CMK (cell line): Measurements from ENCODE around the gene SMIM28.
"Not testable (repeated sequence)": the region's sequence is repeated elsewhere in the genome, so short reads cannot be mapped to it uniquely, and the experiment has no call there.

Source experiments
- DNase-seq: peaks from one replicate; pipeline ENCODE4 v3.0.0-alpha.2; 2010; ENCODE audit warnings: low read depth

Gene SMIM28

DNA sequence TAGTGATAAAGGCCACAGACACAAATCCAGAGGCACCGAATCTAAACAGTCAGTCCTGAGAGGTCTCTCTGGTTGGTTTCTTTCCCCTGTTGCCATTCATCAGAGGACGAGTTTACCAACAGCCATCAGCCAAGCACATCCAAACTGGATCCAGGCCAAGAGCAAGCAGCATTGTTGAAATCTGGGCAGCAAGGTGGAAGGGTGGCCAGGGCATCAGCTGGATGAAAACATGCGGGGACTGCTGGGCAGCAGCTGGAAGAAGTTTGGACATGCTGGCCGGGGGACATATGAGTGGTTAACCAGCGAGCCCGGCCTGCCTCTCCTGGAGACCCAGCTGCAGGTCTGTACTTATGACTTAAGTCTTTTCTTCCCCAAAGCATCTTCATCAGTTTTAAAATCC, at the start of gene SMIM28:
Gene SMIM28, plus strand, starts transcription at position 62 of the 400 bp plus-strand sequence. Its CDS starts 168 bp downstream, at position 230.
- no peak for DNase-seq

DNA sequence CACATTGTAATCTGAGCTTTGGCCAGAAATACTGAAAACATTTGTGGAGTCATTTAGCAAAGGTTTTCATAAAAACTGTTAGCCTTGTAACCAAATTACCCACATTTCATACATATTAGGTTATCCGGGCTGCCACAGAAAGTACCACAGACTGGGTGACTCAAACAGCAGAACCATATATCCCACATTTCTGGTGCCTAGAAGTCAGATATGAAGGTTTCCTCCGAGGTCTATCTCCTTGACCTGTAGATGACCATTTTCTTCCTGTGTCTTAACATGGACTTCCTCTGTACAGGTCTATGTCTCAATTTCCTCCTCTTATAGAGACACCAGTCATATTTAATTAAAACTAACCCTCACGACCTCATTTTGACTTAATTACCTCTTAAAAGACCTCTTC, 49.5 kb upstream of the SMIM28 start:
- no peak for DNase-seq

DNA sequence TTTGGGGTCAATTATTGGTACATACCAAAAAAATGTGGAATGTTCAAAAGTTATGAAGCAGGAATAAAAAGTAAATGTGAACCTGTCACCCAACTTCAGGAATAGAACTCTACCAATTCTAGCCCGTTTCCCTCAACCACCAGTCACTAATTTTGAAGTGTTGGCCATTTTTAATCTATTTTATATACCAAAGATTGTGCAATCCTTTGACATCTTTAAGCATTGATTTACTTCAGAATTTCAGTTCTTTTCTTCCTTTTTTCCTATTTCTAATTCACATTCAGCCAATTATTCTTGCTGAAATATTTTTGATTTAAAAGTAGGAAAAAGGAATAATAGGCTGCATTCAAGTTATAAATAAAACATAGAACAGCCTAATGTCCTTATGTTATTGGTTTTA, 46.9 kb upstream of the SMIM28 start:
- DNase-seq = no peak

DNA sequence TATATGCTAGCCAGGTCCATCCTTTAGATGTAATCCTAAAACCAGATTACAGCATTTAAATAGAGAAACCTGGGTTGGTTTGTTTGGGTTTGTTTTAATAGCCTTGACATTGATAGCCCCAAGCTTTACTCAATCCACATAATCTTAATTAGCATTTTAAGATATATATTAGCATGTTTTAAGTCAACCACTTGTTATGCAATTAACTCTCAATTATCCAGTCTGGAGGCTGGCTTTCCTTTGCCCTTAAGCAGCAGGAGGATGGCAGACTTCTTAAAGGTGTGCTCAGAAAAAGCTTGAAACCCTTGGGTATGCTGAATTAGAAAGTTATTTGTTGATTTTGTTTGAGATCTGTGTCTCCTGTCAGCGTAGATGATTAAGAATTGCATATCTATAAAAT, 46.3 kb upstream of the SMIM28 start:
- DNase-seq = no peak

DNA sequence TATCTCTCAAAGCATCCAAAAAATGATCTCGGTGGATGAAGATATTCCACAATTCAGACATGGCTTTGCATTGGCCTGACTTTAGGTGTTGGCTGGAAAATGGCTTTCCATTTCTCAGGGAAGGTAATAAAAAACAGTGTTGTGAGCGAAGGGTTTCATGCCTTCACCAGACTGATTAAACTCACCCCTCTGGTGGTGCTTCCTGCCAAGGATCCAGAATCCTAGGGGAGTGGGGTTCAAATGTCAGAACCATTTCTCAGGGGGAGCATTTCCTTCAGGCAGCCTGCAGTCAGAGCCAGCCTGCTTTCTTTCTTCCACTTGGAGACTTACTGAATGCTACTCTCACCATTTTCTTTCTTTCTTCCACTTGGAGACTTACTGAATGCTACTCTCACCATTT, 45.7 kb upstream of the SMIM28 start:
- DNase-seq = no peak

DNA sequence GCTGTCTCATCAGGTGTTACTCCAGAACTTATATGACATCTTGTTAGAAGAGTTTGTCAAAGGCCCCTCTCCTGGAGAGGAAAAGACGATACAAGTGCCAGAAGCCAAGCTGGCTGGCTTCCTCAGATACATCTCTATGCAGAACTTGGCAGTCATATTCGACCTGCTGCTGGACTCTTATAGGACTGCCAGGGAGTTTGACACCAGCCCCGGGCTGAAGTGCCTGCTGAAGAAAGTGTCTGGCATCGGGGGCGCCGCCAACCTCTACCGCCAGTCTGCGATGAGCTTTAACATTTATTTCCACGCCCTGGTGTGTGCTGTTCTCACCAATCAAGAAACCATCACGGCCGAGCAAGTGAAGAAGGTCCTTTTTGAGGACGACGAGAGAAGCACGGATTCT, 43.7 kb upstream of the SMIM28 start:
- no peak for DNase-seq

DNA sequence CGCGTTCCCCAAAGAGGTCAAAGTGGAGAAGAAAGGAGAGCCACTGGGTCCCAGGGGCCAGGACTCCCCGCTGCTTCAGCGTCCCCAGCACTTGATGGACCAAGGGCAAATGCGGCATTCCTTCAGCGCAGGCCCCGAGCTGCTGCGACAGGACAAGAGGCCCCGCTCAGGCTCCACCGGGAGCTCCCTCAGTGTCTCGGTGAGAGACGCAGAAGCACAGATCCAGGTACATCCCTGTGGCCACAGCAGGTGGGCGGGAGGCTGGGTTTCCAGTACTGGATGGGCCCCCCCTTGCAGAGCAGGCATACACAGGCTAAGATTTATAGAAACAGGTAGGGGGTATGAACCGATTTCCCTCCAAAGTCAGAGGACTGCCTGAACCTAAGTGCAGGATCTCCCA, 42.7 kb upstream of the SMIM28 start:
- DNase-seq = no peak

DNA sequence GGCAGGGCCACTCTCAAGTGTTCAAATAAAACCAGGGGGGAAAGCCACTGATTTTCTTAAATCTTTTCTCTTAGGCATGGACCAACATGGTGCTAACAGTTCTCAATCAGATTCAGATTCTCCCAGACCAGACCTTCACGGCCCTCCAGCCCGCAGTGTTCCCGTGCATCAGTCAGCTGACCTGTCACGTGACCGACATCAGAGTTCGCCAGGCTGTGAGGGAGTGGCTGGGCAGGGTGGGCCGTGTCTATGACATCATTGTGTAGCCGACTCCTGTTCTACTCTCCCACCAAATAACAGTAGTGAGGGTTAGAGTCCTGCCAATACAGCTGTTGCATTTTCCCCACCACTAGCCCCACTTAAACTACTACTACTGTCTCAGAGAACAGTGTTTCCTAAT, 41.5 kb upstream of the SMIM28 start:
- DNase-seq = no peak

DNA sequence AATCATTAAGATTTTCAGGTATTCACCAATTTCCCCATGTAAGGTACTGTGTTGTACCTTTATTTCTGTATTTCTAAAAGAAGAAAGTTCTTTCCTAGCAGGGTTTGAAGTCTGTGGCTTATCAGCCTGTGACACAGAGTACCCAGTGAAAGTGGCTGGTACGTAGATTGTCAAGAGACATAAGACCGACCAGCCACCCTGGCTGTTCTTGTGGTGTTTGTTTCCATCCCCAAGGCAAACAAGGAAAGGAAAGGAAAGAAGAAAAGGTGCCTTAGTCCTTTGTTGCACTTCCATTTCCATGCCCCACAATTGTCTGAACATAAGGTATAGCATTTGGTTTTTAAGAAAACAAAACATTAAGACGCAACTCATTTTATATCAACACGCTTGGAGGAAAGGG, 40.6 kb upstream of the SMIM28 start:
- DNase-seq = no peak

DNA sequence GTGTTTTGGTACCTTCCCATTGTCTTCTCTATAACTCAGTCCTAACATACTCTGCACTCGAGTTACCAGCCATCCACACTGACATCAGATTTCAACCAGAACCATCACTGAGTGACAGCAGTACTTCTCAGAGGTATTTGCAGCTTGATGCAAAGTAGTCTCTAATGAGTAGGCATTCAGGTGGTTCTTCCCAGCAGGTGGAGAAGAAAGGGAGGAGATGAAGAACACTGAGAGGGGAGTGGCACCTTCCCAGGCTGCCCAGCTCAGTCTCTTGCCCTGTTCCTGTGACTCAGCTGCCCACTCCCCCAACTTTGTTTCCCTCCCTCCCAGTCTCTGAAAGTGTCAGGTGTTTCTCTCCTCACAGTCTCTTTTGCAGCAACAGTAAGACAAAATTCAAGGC, 38.7 kb upstream of the SMIM28 start:
- no peak for DNase-seq

DNA sequence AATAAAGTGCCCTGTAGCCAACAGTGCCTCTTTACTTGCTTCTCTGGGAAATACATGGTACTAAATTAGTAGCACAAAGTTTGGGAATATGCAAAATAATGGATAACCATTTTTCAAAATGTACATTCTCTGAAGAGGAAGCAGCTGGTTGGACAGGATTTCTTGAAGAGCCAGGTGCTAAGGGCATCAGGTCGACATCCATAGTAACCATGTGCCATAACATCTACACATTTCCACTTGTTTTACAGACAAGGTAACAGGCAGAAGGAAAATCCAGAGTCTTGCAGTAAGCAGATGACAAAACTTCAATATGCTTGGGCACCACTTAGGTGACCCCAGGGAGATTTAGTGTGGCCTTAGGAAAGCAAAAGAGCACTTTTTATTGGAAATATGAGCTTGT, 36.5 kb upstream of the SMIM28 start:
- DNase-seq = no peak

DNA sequence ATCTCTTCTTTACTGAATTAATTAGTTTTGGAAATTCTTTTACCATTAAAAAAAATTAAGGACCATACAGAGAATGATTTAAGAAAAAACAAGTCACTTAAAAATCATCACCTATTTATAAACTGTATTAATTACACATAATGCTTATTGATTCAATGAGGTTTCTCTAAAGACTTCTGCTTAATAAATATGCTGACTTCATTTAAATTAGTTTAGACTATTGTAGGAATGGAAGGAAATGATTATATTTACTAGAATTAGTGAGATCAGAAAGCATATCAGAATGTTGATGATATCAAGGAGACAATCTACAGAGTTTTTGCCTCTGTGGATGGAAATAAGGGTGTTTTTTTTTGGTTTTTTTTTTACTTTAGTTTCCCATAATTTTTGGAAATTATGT, 34.6 kb upstream of the SMIM28 start:
- no peak for DNase-seq

DNA sequence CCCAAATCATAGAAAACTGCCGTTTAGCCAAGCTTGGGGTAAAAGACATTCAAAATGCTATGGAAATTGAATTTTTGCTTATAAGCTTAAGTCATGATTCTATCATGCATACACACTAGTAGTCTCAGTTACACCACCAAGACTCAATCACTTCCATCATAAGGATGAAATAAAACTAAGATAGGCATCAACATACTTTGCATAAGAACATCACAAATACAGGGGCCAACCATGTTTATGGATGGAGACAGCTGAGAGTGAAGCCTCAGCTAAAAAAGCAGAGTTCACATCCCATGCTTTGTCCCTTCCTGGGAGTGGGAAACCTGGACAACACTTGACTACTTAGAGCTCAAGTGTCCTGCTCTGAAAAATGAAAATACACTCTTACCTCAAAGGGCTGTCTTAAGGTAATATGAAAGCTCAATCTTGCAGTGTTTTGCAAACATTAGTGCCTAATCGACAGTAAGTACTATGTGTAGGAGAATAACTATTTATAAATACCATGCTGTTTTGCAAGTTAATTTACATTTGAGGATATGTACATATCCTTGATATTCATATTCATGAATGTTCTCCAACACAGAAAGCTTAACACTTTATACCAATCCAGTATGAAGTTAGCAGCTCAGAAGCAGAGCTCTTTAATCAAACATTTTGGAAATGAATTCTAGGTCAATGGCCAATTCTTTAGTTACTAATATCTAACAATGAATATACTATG, 32.0 kb upstream of the SMIM28 start:
- no peak for DNase-seq

DNA sequence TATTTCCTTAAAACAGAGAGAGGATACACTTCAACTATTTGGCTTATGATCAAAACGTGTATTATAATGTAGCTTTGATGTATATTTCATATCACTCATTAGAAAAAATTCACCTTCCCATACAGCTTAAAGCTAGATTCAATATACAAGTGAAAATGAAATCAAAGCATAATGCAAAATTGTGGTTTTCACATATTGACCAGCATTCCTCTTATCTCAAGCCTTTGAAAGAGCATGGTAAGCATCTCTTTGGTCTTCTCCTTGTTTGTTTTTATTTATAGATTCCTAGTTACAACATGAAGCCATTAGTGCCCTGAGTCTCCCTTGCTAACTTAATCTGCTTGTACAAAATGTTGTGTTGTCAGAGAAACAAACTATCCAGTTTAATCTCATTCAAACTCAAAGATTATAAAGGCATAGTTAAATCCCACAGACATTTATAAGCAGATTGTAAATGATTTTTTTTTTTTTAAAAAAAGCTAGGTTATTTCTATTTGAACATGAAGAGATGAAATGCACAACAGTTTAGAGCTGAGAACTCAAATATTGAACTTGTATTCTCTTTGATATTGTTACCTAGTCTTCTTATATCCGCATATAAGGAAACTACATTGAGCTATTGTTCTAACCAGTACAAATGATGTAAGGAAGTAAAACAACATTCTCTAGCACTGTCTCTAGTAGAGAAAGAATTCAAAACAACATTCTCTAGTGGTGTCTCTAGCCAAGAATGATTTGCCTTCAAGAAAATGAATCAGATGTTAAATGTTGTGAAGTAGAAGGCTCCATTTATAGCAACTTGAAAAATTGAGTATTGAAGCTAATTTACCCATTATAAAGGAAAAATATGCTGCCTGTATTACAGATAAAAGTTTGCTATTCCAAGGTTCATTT, 31.2 kb upstream of the SMIM28 start:
- no peak for DNase-seq

DNA sequence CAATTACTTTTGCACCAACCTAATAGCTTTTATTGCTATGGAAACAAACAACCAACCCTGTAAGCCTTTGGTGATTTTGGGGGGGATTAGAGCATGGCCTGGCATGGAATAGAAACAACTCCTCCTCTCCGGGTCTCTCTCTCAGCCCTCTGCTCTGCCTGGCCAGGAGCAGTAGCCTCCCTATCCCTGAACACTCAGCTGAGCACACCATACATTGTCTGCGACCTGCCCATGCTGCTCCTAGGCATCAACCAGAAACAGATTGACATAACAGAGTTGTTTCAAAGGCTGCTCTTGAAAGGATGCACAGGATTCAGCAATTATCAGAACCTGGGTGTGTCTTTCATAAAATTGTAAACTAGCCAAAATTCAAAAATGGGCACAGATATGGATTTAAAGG, 29.8 kb upstream of the SMIM28 start:
- no peak for DNase-seq

DNA sequence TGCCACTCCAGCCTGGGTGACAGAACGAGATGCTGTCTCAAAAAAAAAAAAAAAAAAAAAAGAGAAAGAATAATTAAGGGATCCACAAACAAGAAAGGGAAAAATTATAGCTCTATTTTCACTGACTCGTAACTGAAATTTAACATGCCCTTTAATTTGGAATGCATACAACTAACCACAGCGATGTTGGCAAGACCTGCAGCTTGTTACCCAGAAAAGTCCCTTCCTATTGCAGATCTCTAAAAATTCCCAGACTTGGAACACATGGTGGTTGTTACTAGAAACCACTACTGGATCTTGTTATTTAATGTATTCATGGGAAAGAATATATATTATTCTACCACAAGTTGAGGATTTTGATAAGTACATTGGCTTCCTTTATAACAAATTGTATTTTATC, 27.8 kb upstream of the SMIM28 start:
- DNase-seq = no peak

DNA sequence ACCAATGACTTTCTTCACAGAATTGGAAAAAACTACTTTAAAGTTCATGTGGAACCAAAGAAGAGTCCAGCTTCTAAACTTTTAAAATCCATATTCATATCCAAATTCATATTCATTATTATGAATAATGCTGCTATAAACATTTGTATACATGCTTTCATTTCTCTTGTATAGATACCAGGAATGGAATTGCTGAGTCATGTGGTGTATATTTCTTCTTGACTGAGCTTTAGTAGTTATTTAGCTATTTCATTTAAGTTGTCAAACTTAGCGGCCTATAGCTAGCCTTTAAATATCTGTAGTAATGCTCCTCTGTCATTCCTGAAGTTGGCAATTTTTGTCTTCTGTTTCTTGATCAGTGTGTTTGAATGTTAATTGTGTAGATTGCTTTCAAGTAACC, 19.8 kb upstream of the SMIM28 start:
- DNase-seq = no peak

DNA sequence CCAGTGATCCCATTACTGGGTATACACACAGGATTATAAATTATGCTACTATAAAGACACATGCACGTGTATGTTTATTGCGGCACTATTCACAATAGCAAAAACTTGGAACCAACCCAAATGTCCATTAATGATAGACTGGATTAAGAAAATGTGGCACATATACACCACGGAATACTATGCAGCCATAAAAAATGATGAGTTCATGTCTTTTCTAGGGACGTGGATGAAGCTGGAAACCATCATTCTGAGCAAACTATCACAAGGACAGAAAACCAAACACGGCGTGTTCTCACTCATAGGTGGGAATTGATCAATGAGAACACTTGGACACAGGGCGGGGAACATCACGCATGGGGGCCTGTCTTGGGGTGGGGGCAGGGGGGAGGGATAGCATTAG, 9.0 kb upstream of the SMIM28 start:
- DNase-seq = not testable (repeated sequence)

DNA sequence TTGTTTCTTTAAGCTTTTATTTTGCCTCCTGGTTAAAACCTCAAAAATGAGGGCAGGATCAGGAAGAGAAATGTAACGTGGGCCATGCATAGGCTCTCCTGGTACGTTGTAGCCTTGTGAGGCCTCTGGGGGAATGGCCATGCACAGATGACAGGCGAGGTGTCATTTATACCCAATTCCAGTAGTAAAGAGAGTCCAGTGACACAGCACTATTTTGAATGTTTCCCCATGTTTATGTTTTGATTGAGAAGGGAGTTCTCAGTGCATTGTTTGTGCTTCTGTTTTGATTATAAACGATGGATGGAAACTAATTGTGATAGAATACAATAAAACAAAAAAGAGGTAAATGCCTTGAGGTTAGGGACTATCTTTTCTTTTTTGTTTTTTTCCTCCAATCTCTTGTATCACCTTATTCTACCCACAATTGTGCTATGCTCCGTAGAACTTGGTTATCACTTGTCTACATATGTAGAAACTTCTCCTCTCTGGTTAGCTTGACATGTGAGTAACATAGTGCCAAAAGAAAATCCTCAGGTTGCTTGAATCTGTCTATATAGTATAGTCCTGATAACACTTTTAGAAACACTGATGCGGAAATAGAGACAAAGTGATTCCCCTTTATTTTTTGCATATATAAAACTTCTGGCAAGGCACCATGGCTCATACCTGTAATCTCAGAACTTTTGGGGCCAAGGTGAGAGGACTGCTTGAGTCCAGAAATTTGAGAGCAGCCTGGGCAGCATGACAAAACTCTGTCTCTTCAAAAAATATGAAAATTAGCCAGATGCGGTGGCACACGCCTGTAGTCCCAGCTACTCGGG, 6.9 kb upstream of the SMIM28 start:
- DNase-seq = no peak

DNA sequence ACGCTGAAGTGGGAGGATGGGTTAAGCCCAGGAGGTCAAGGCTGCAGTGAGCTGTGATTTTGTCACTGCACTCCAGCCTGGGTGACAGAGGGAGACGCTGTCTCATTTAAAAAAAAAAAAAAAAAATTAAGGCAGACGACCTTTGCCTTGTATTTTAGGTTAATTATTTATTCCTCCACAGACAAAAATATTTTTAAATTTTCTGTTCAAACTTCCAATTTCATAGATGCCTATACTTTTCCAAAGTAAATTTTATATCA, 6.3 kb upstream of the SMIM28 start:
- no peak for DNase-seq

DNA sequence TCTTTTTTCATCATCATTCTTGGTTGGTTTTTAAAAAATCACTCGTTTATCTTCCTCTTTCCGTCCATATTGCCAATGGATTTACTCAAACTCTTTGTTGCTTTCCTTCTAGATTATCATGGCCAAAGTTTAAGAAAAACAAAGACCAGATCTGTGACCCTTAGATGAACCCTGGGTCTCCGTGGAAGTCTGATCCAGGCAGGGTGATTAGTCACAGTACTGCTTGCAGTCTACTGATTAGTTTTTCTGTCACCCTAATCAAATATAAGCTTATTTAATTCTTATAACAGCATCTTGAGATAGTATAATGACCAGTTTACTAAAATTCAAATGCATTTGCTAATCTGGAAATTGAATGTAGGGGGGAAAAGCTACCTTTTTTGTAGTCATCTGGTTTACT, 6.0 kb upstream of the SMIM28 start:
- no peak for DNase-seq

DNA sequence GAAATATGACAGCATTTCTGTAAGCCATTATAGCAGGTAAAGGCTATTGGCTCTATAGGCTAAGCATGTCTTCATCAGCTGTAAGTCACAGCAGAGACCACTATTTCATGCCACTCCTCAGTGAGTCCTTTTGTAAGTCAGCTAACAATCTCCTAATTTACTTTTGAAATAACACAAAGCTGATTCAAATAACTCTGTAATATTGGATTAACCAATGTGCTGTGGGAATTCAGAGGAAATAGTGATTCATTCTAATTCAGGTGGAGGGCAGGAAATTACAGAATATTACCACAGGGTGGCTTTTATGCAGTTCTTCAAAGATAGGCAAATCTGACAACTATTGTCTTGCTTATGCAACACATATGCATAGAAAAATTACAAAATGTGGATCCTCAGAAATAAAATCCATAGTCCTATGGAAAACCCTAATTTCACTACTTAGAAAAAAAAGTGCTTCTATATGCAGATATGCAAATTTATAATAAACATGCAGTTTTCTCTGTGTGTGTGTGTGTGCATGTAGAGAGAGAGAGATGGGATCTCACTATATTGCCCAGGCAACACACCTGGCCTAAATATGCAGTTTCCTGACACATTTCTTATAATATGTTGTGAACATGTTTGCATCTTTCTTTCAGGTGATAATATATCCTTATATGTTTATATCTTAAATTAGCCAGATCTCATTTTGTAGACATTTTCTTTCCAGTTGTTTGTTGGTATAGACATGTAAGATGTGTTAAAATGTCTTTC, 4.8 kb upstream of the SMIM28 start:
- DNase-seq = no peak
